IPS-18c (cell line): ENCODE data around the gene UGT1A7.
"Not testable (repeated sequence)": the region's sequence is repeated elsewhere in the genome, so short reads cannot be mapped to it uniquely, and the experiment has no call there.

Experiments used
- H3K4me3 ChIP-seq: 2 replicates; pipeline ENCODE4 v1.7.0; 2013; ENCODE audit warnings: low read depth, mild to moderate bottlenecking, low read length, moderate library complexity; ENCODE audit not compliant: insufficient read depth
- H3K9me3 ChIP-seq: one replicate; pipeline ENCODE4 v1.6.1; 2013; ENCODE audit warnings: mild to moderate bottlenecking, low read length, moderate library complexity; ENCODE audit not compliant: control insufficient read depth, insufficient read depth

The UGT1A7 gene

DNA sequence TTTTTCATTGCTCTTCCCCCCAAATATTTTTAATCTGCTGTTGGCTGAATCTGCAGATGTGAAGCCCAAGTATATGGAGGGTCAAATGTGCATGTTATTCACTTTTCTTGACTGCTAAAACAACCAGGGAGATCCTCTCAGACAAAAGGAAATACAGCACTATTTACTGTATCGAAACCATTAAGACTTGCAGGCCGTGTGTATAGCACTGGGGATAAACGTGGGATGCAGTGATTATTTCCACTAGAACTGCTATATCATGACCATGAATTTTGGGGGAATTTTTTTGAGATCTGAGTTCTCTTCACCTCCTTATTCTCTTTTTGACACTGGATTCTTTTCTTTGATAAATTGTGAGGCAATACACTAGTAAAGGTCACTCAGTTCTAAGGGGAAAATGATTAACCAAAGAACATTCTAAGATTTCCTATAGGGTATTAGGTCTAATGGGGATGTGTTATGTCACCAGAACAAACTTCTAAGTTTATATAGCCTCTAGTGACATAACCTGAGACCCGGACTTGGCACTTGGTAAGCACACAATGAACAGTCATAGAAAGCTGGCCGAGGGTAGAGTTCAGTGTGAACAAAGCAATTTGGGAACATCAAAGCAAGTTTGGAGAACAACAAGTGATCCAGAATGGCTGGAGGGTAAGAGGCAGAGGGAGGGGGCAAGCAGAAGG lies 63.5 kb downstream of the UGT1A7 start:
- Histone ChIP-seq H3K4me3 (no peak overlapping the region), H3K9me3 (peaks cover 2% of the 10 kb centered on the region)

DNA sequence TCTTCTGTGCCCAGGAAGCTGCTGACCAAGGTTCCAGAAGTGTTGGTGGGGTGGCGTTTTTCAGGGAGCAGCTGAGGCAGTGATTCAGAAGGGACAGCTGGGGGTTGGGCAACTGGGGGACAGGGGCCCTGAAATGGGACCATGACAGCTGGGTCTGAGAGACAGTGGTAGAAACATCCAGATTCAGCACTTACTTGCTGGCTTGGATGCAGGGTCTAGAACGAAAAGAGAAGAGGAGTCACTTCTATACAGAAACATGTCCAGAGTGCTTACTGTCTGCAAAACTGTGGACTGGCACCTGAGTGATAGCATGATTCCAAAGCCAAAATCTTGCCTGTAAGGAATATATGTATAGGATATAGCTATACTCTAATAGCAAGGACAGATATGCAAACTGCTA lies 64.1 kb downstream of the UGT1A7 start:
- not testable (repeated sequence) for H3K9me3 ChIP-seq, H3K4me3 ChIP-seq

DNA sequence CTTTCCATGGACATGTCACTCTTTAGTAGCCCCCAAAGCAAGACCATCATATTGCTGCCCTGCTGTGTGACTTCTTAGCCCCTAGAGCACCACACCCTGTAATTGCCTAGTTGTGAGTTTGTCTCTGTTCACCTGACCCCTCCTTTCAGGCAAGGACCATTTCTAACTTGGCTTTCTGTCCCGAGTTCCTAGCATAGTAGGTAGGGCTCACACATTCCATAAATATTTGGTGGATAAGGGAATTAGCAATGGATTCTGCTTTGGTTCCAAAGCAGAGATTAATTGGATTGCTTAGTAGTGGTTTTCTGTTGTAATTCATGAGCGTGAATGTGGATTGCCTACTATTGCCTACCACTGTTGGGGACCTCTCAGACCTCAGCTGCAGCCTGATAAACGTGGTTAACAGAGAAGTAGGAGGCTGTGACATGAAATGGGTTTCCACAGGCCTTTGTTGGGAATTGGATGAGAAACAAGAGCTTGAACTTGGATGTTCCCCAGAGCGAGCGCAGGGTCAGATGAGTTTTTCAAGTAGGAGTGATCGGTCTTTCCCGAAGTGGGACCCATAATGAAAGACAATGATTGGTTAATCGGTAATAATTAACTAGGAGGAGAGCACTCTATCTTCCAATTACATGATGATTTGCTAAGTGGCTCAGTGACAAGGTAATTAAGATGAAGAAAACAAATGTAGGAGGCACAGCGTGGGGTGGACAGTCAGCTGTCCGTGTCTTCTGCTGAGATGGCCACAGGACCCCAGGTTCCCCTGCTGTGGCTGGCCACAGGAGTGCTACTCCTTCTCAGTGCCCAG lies 65.0 kb downstream of the UGT1A7 start:
- no peak overlapping the region for H3K4me3 ChIP-seq

DNA sequence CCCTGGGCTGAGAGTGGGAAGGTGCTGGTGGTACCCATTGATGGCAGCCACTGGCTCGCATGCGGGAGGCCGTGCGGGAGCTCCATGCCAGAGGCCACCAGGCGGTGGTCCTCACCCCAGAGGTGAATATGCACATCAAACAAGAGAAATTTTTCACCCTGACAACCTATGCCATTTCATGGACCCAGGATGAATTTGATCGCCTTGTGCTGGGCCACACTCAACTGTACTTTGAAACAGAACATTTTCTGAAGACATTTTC lies 65.5 kb downstream of the UGT1A7 start:
- H3K4me3 ChIP-seq, result no peak overlapping the region
- H3K9me3 ChIP-seq, result peaks cover 4% of the 10 kb centered on the region

More for the DNA sequence above, 65.0 kb downstream of the UGT1A7 start:
- peaks cover 6% of the 10 kb centered on the region for H3K9me3 ChIP-seq

DNA sequence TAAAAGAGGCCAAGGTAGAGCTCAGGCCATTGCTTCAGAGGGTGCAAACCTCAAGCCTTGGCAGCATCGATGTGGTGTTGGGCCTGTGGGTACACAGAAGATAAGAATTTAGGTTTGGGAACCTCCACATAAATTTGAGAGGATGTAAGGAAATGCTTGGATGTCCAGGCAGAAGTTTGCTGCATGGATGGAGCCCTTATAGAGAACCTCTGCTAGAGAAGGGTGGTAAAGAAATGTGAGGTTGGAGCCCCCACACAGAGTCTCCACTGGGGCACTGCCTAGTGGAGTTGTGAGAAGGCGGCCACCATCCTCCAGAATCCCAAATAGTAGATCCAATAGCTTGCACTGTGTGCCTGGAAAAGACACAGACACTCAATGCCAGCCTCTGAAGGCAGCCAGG lies 69.0 kb downstream of the UGT1A7 start:
- not testable (repeated sequence) for H3K4me3 ChIP-seq, H3K9me3 ChIP-seq

DNA sequence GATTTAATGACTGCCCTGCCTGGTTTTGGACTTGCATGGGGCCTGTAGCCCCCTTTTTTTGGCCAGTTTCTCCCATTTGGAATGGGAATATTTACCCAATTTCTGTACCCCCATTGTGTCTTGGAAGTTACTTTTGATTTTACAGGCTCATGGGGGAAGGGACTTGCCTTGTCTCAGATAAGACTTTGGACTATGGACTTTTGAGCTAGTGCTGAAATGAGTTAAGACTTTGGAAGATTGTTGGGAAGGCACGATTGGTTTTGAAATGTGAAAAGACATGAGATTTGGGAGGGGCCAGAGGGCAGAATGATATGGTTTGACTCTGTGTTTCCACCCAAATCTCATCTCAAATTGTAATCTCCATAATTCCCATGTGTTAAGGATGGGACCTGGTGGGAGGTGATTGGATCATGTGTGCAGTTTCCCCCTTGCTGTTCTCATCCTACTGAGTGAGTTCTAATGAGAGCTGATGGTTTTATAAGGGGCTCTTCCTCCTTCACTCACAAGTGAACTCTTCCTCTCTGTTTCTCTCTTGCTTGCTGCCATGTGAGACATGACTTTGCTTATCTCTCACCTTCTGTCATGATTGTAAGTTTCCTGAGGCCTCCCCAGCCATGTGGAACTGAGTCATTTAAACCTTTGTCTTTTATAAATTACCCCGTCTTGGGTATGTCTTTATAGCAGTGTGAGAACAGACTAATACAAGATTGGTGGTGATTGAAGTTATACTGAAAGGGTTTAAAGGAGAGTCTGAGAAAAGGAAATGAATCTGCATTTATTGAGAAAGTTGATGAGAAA lies 69.7 kb downstream of the UGT1A7 start:
- not testable (repeated sequence) for H3K4me3 ChIP-seq, H3K9me3 ChIP-seq

DNA sequence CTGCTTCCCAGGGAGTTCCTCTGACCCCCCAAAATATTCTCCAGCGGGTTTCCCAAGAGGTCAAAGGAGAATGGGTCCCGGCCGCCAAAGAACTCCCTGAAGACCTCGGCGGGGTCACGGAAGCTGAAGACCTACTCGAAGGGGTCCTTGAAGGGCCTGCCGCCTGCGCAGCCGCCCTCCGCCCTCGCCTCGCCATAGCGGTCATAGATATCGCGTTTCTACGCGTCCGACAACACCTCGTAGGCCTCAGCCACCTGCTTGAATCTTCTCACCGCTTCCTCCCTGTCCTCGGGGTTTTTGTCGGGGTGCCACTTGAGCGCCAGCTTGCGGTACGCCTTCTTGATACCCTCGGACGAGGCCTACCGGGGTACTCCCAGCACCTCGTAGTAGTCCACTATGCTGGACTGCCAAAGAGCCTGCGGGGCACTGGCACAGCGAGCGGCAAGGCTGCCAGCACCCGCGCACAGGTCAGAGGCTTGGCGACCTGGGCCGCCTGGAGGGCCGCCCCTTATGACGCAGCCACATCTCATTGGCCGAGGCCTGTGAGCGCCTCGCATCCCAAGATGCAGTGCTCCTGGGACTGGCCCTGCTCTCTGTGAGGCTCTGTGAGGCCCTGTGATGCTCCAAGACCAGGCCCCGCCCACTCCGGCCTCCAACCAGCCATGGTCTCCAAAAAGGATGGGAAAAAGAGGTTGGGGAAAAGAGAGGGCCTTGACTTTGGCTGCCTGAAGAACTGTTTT lies 73.3 kb downstream of the UGT1A7 start:
- Histone ChIP-seq H3K9me3 (peaks cover 4% of the 10 kb centered on the region), H3K4me3 (no peak overlapping the region)

DNA sequence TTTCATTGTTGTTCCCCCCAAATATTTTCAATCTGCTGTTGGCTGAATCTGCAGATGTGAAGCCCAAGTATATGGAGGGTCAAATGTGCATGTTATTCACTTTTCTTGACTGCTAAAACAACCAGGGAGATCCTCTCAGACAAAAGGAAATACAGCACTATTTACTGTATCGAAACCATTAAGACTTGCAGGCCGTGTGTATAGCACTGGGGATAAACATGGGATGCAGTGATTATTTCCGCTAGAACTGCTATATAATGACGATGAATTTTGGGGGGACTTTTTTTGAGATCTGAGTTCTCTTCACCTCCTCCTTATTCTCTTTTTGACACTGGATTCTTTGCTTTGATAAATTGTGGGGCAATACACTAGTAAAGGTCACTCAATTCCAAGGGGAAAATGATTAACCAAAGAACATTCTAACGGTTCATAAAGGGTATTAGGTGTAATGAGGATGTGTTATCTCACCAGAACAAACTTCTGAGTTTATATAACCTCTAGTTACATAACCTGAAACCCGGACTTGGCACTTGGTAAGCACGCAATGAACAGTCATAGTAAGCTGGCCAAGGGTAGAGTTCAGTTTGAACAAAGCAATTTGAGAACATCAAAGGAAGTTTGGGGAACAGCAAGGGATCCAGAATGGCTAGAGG lies 74.9 kb downstream of the UGT1A7 start:
- Histone ChIP-seq H3K9me3 (no peaks in the 10 kb centered on the region), H3K4me3 (no peak overlapping the region)

DNA sequence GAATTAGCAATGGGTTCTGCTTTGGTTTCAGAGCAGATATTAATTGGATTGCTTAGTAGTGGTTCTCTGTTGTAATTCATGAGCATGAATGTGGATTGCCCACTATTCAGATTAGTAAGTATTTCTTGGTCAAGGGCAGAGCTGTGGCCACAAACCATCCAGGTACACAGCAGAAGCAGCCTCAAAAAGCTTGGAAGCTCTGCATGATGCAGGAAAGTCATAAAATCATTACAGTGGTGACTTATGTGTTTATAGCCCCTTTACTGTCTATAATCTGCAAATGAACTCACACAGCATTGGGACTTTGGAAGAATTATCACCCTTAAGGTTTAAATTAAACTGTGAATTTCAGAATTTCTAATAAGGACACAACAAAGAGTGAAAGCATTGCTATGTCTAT lies 76.4 kb downstream of the UGT1A7 start:
- Histone ChIP-seq H3K9me3 (no peaks in the 10 kb centered on the region), H3K4me3 (no peak overlapping the region)

DNA sequence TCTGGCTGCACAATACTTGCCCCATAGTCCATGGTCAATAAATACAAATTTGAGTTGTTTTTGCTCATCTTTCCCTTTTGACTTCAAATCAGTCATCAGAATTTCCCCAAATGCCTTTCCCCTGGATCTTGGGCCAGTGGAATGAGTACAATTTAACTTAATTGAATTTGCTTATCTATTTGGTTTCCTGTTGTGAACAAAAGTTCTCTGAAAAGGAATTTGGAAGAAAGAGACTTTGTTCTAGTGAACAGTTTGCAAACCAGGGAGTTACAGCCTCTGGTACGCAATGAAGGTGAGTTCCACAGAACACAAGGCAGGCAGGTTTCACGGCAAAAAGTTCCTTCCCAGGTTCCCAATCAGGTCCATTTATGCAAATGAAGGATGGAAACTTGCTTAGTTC lies 77.1 kb downstream of the UGT1A7 start:
- no peak overlapping the region for H3K4me3 ChIP-seq
- H3K9me3 ChIP-seq, result no peaks in the 10 kb centered on the region

DNA sequence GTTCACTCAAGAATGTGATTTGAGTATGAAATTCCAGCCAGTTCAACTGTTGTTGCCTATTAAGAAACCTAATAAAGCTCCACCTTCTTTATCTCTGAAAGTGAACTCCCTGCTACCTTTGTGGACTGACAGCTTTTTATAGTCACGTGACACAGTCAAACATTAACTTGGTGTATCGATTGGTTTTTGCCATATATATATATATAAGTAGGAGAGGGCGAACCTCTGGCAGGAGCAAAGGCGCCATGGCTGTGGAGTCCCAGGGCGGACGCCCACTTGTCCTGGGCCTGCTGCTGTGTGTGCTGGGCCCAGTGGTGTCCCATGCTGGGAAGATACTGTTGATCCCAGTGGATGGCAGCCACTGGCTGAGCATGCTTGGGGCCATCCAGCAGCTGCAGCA lies 78.3 kb downstream of the UGT1A7 start, which contains the start of gene UGT1A1:
TSS of gene UGT1A1 (plus strand) at position 228 of the 400 bp plus-strand sequence. CDS start at position 246, 18 bp downstream.
- H3K4me3 ChIP-seq, result no peak within 1 kb of the TSS
- no peaks in the 10 kb centered on the region for H3K9me3 ChIP-seq

DNA sequence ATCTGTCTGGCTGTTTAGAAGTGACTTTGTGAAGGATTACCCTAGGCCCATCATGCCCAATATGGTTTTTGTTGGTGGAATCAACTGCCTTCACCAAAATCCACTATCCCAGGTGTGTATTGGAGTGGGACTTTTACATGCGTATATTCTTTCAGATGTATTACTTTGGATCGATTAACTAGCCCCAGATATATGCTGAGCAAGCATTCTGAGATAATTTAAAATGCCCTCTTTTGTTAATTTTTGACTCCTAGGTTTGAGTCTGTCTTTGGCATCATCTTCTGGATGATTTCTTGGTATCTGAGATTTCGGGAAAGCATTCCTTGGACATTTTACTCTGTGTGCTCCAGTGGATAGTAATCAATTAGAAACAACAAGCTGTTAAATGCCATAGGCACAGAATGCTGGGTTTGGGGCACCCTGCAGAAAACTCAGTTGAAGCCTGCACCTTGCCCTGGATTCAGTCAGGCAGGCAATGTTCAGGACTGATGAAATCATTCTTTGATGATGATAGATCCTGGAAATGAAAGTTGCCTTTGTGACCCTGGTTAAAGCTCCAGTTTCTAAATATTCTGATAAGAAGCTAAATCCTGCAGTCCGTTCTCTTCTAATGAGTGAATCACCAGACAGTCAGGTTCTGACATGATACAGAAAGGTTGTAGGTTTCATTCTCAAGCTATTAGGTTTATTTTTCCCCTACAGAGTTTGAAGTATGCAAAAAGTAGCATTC lies 79.5 kb downstream of the UGT1A7 start:
- H3K4me3 ChIP-seq, result no peak overlapping the region
- no peaks in the 10 kb centered on the region for H3K9me3 ChIP-seq

DNA sequence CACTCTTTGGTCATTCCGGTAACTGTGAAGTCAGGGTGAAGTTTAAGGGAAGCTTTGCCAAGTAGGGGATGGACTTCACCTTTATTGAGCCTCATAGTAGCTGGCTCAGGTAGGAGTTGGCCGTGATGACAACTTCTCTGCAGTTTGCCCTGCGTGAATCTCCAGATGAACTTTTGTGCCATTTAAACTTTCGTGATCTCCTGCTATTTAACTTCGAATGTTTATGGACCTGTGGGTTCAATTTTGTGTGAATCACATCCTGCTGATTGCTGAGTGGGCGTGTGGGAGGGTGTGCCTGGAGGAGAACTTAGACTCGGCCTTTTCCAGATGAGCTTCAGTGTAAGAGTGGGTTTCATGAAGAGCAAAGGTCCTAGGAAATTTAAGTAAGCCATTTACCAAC lies 82.6 kb downstream of the UGT1A7 start:
- no peaks in the 10 kb centered on the region for H3K9me3 ChIP-seq

DNA sequence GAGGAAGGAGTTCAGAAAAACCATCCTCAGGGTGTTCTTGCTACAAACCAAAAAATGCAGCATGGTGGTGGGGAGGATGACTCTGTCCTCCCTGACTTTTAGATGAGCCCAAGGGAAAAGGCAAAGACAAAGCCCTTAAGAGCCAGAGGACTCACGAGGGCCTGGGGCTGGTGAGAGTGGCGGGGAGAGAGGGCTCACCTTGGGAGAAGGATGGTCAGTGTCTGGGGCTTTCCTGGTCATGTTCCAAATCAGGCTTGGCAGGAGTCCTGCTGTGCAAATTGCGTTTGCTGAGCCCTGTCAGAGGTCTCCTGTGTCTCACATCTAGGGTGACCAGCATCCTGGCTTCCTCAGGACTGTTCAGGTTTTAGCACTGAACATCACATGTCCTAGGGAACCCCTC lies 83.1 kb downstream of the UGT1A7 start:
- no peaks in the 10 kb centered on the region for H3K9me3 ChIP-seq
- H3K4me3 ChIP-seq, result no peak overlapping the region

More for the DNA sequence above, 82.6 kb downstream of the UGT1A7 start:
- H3K4me3 ChIP-seq, result no peak overlapping the region

DNA sequence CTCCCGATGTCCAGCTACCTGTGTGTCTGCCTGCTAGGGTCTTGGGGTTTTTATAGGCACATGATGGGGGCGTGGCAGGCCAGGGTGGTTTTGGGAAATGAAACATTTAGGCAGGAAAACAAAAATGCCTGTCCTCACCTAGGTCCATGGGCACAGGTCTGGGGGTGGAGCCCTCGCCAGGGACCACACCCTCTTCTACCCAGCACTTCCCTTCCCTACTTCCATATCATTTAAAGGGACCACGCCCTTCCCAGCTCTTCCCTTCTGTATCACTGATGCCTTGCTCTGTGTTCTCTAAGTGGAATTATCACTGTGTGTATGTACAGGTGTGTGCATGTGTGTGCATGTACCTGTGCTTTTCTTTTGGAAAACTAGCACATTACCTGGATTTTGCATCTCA lies 84.7 kb downstream of the UGT1A7 start:
- no peaks in the 10 kb centered on the region for H3K9me3 ChIP-seq
- no peak overlapping the region for H3K4me3 ChIP-seq

DNA sequence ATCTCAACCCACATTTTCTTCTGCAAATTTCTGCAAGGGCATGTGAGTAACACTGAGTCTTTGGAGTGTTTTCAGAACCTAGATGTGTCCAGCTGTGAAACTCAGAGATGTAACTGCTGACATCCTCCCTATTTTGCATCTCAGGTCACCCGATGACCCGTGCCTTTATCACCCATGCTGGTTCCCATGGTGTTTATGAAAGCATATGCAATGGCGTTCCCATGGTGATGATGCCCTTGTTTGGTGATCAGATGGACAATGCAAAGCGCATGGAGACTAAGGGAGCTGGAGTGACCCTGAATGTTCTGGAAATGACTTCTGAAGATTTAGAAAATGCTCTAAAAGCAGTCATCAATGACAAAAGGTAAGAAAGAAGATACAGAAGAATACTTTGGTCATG lies 86.4 kb downstream of the UGT1A7 start:
- no peak overlapping the region for H3K4me3 ChIP-seq
- H3K9me3 ChIP-seq, result no peaks in the 10 kb centered on the region
